ENCODE results near the gene ONECUT3.

GRCh38 chr19:1779574-1779973 lies 26.3 kb downstream of the ONECUT3 start:
- TF ChIP-seq TAF1 (IDR thresholded peaks at IDR 0.05; ENCODE audit: low read depth, low read length) (no peak), POLR2A (IDR thresholded peaks at IDR 0.05; ENCODE audit: low read depth, low read length) (no peak), POLR2AphosphoS5 (IDR thresholded peaks at IDR 0.05; ENCODE audit: low read depth, low read length) (no peak), SPI1 (IDR thresholded peaks at IDR 0.05; ENCODE audit: low read depth, low read length) (no peak), POU2F2 (IDR thresholded peaks at IDR 0.05; ENCODE audit: low read depth, low read length) (no peak), PAX5 (IDR thresholded peaks at IDR 0.05; ENCODE audit: insufficient read depth, low read length, severe bottlenecking) (no peak)
